ENCODE data around the gene ATP10B.

ATP10B gene

GRCh38 chr5:160567031-160567705, 284.8 kb downstream of the ATP10B start:
- DNase-seq (ENCODE audit: insufficient read length, low spot score) (no peak), FAIRE-seq (no peak)
- TF ChIP-seq PAX5 (IDR thresholded peaks at IDR 0.05; ENCODE audit: insufficient read depth, low read length, severe bottlenecking) (no peak), POLR2A (IDR thresholded peaks at IDR 0.05; ENCODE audit: low read depth, low read length) (no peak), POU2F2 (IDR thresholded peaks at IDR 0.05; ENCODE audit: low read depth, low read length) (no peak), POLR2AphosphoS5 (IDR thresholded peaks at IDR 0.05; ENCODE audit: low read depth, low read length) (no peak), SPI1 (IDR thresholded peaks at IDR 0.05; ENCODE audit: low read depth, low read length) (no peak), TAF1 (IDR thresholded peaks at IDR 0.05; ENCODE audit: low read depth, low read length) (no peak)

DNA sequence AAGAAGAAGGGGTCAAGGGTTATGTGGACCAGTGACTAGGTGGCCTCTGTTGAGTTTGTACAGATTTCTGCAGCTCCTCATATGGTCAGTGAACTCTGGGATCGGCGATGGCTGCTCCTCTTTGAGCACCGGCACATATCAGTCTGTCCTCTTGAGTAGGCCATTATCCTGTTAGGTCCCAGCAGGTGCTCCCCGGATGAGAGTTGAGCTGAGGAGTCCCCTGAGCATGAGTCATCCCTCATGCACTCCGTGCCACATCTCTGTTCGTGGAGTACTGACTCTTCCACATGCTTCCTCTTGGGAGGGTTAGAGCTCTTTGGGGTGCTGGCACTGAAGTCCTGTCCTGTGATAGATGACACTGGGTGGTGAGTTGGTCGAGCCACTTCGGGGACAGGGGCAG, 286.6 kb downstream of the ATP10B start:
- TF ChIP-seq POLR2A (IDR thresholded peaks at IDR 0.05; ENCODE audit: low read depth, low read length) (no peak), POLR2AphosphoS5 (IDR thresholded peaks at IDR 0.05; ENCODE audit: low read depth, low read length) (no peak), TAF1 (IDR thresholded peaks at IDR 0.05; ENCODE audit: low read depth, low read length) (no peak), PAX5 (IDR thresholded peaks at IDR 0.05; ENCODE audit: insufficient read depth, low read length, severe bottlenecking) (no peak)
- no peak for FAIRE-seq
- DNase-seq (ENCODE audit: insufficient read length, low spot score) = no peak

- FAIRE-seq = no peak
- DNase-seq (ENCODE audit: insufficient read length, low spot score) = no peak
- TF ChIP-seq POLR2AphosphoS5 (IDR thresholded peaks at IDR 0.05; ENCODE audit: low read depth, low read length) (no peak), POU2F2 (IDR thresholded peaks at IDR 0.05; ENCODE audit: low read depth, low read length) (no peak), POLR2A (IDR thresholded peaks at IDR 0.05; ENCODE audit: low read depth, low read length) (no peak), TAF1 (IDR thresholded peaks at IDR 0.05; ENCODE audit: low read depth, low read length) (no peak), PAX5 (IDR thresholded peaks at IDR 0.05; ENCODE audit: insufficient read depth, low read length, severe bottlenecking) (no peak), SPI1 (IDR thresholded peaks at IDR 0.05; ENCODE audit: low read depth, low read length) (no peak)
Measured at GRCh38 chr5:160556846-160557245, 295.2 kb downstream of the ATP10B start.

- no peak for FAIRE-seq
Measured at GRCh38 chr5:160555971-160556631, 295.9 kb downstream of the ATP10B start.

DNA sequence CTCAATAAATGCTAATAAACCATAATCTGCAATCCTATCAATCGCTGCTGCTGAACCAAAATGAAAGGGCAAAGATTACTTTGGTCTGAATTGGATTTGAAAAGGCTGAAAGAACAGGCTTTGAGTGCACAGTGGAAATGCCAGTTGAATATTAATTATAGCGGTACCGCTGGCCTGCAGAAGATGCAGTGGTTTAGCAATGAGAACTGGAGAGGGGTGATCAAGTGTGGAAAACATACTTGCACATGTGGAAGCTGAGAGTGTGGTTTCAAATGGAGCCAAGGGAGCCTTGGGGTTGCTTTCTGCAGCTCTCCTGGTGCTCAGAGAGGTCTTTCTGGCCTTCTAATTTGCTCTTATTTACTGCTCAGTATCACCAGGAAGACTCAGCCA, 296.4 kb downstream of the ATP10B start:
- DNase-seq (ENCODE audit: insufficient read length, low spot score) (no peak), FAIRE-seq (no peak)
- TF ChIP-seq TAF1 (IDR thresholded peaks at IDR 0.05; ENCODE audit: low read depth, low read length) = no peak
- TF ChIP-seq POLR2A (IDR thresholded peaks at IDR 0.05; ENCODE audit: low read depth, low read length) = no peak
- no peak for TF ChIP-seq SPI1 (IDR thresholded peaks at IDR 0.05; ENCODE audit: low read depth, low read length)
- no peak for TF ChIP-seq PAX5 (IDR thresholded peaks at IDR 0.05; ENCODE audit: insufficient read depth, low read length, severe bottlenecking)
- TF ChIP-seq POLR2AphosphoS5 (IDR thresholded peaks at IDR 0.05; ENCODE audit: low read depth, low read length) = no peak
- TF ChIP-seq POU2F2 (IDR thresholded peaks at IDR 0.05; ENCODE audit: low read depth, low read length) = no peak

More at GRCh38 chr5:160555971-160556631, 295.9 kb downstream of the ATP10B start:
- no peak for DNase-seq (ENCODE audit: insufficient read length, low spot score)
- TF ChIP-seq POU2F2 (IDR thresholded peaks at IDR 0.05; ENCODE audit: low read depth, low read length) (no peak), POLR2AphosphoS5 (IDR thresholded peaks at IDR 0.05; ENCODE audit: low read depth, low read length) (no peak), POLR2A (IDR thresholded peaks at IDR 0.05; ENCODE audit: low read depth, low read length) (no peak), PAX5 (IDR thresholded peaks at IDR 0.05; ENCODE audit: insufficient read depth, low read length, severe bottlenecking) (no peak), SPI1 (IDR thresholded peaks at IDR 0.05; ENCODE audit: low read depth, low read length) (no peak)

GRCh38 chr5:160550075-160550474, 301.9 kb downstream of the ATP10B start:
- TF ChIP-seq PAX5 (IDR thresholded peaks at IDR 0.05; ENCODE audit: insufficient read depth, low read length, severe bottlenecking) (no peak), TAF1 (IDR thresholded peaks at IDR 0.05; ENCODE audit: low read depth, low read length) (no peak), SPI1 (IDR thresholded peaks at IDR 0.05; ENCODE audit: low read depth, low read length) (no peak), POLR2AphosphoS5 (IDR thresholded peaks at IDR 0.05; ENCODE audit: low read depth, low read length) (no peak), POLR2A (IDR thresholded peaks at IDR 0.05; ENCODE audit: low read depth, low read length) (no peak), POU2F2 (IDR thresholded peaks at IDR 0.05; ENCODE audit: low read depth, low read length) (no peak)
- no peak for FAIRE-seq
- DNase-seq (ENCODE audit: insufficient read length, low spot score) = no peak

- no peak for TF ChIP-seq SPI1 (IDR thresholded peaks at IDR 0.05; ENCODE audit: low read depth, low read length)
- TF ChIP-seq TAF1 (IDR thresholded peaks at IDR 0.05; ENCODE audit: low read depth, low read length) = no peak
- no peak for TF ChIP-seq POLR2AphosphoS5 (IDR thresholded peaks at IDR 0.05; ENCODE audit: low read depth, low read length)
- TF ChIP-seq PAX5 (IDR thresholded peaks at IDR 0.05; ENCODE audit: insufficient read depth, low read length, severe bottlenecking) = no peak
- TF ChIP-seq POLR2A (IDR thresholded peaks at IDR 0.05; ENCODE audit: low read depth, low read length) = no peak
- TF ChIP-seq POU2F2 (IDR thresholded peaks at IDR 0.05; ENCODE audit: low read depth, low read length) = no peak
- no peak for FAIRE-seq
Measured at GRCh38 chr5:160548949-160549645, 302.9 kb downstream of the ATP10B start.

GRCh38 chr5:160547872-160548271, 304.1 kb downstream of the ATP10B start:
- FAIRE-seq (no peak), DNase-seq (ENCODE audit: insufficient read length, low spot score) (no peak)
- no peak for TF ChIP-seq POLR2AphosphoS5 (IDR thresholded peaks at IDR 0.05; ENCODE audit: low read depth, low read length)
- no peak for TF ChIP-seq SPI1 (IDR thresholded peaks at IDR 0.05; ENCODE audit: low read depth, low read length)
- TF ChIP-seq PAX5 (IDR thresholded peaks at IDR 0.05; ENCODE audit: insufficient read depth, low read length, severe bottlenecking) = no peak
- TF ChIP-seq POU2F2 (IDR thresholded peaks at IDR 0.05; ENCODE audit: low read depth, low read length) = no peak
- TF ChIP-seq TAF1 (IDR thresholded peaks at IDR 0.05; ENCODE audit: low read depth, low read length) = no peak
- TF ChIP-seq POLR2A (IDR thresholded peaks at IDR 0.05; ENCODE audit: low read depth, low read length) = no peak

More at GRCh38 chr5:160548949-160549645, 302.9 kb downstream of the ATP10B start:
- no peak for DNase-seq (ENCODE audit: insufficient read length, low spot score)

- no peak for TF ChIP-seq POLR2AphosphoS5 (IDR thresholded peaks at IDR 0.05; ENCODE audit: low read depth, low read length)
- DNase-seq (ENCODE audit: insufficient read length, low spot score) = no peak
- FAIRE-seq = no peak
Measured at GRCh38 chr5:160547061-160547460, 304.9 kb downstream of the ATP10B start.

All from GM12891 (cell line).